CD4-positive, CD25-positive, alpha-beta regulatory T cell (primary cell): Measurements from ENCODE around the gene CBX8. TPM values are rescaled to one million over a fixed set of nuclear protein-coding genes. Genes with fewer than 3 reads are reported as not detected.

Experiments
- ATAC-seq, 2 donors: fragments of 150-1000 bp; cut with Tn5 transposase; one replicate each; pipeline ENCODE4 v1.10.0; 2021; ENCODE audit warnings: low read depth in 2 of 2, moderate number of reproducible peaks in 2 of 2, moderate library complexity in 1 of 2
- DNase-seq, 3 donors: peaks; one replicate each; pipeline versions ENCODE4 v3.0.0 to v3.0.0-alpha.2; 2012 to 2022; ENCODE audit warnings: mixed read lengths in 1 of 3
- H3K27ac ChIP-seq: one replicate; pipeline ENCODE4 v1.7.0; 2013; ENCODE audit warnings: mild to moderate bottlenecking, low read length; ENCODE audit not compliant: insufficient read depth, poor library complexity, severe bottlenecking
- H3K27me3 ChIP-seq: one replicate; pipeline ENCODE4 v1.7.0; 2013; ENCODE audit warnings: low read length; ENCODE audit not compliant: control insufficient read depth, insufficient read depth
- H3K36me3 ChIP-seq: one replicate; pipeline ENCODE4 v1.7.0; 2013; ENCODE audit warnings: mild to moderate bottlenecking, low read length, moderate library complexity; ENCODE audit not compliant: control insufficient read depth, insufficient read depth
- H3K4me1 ChIP-seq: 2 replicates; pipeline ENCODE4 v1.7.0; 2013; ENCODE audit warnings: mild to moderate bottlenecking, low read length; ENCODE audit not compliant: insufficient read depth, control insufficient read depth, poor library complexity, severe bottlenecking
- H3K4me3 ChIP-seq: one replicate; pipeline ENCODE4 v1.7.0; 2013; ENCODE audit warnings: low read depth, mild to moderate bottlenecking, low read length, moderate library complexity
- H3K9me3 ChIP-seq, 2 experiments: 1 replicate in 1 of 2; 2 replicates in 1 of 2; pipeline ENCODE4 v1.7.0; 2013; ENCODE audit warnings: low read length in 2 of 2, mild to moderate bottlenecking in 1 of 2, moderate library complexity in 1 of 2; ENCODE audit not compliant: control insufficient read depth in 2 of 2
- H3K27ac Mint-ChIP-seq, 3 donors: one replicate each; pipeline ENCODE4 v1.8.0; 2020 to 2022; ENCODE audit warnings: mild to moderate bottlenecking in 3 of 3, mixed read lengths in 3 of 3, moderate library complexity in 2 of 3
- H3K27me3 Mint-ChIP-seq: one replicate; pipeline ENCODE4 v1.8.0; 2022; ENCODE audit warnings: mild to moderate bottlenecking, mixed read lengths
- H3K36me3 Mint-ChIP-seq: one replicate; pipeline ENCODE4 v1.8.0; 2020; ENCODE audit warnings: mixed read lengths
- H3K4me1 Mint-ChIP-seq, 4 donors: one replicate each; pipeline ENCODE4 v1.8.0; 2020 to 2022; ENCODE audit warnings: mixed read lengths in 4 of 4, mild to moderate bottlenecking in 1 of 4
- H3K4me3 Mint-ChIP-seq, 4 donors: one replicate each; pipeline ENCODE4 v1.8.0; 2020 to 2022; ENCODE audit warnings: mild to moderate bottlenecking in 4 of 4, mixed read lengths in 4 of 4, moderate library complexity in 3 of 4
- H3K9me3 Mint-ChIP-seq, 7 donors: one replicate each; pipeline ENCODE4 v1.8.0; 2020 to 2022; ENCODE audit warnings: mixed read lengths in 7 of 7, mild to moderate bottlenecking in 3 of 7, moderate library complexity in 2 of 7
- polyA plus RNA-seq, 4 donors: library from polyadenylated mRNA; unstranded; fragments of 300-500 nt; fragmentation: Illumina TruSeq; gene quantifications; one replicate each; pipeline ENCODE4 v1.2.3, GENCODE V29; 2021
- total RNA-seq: library from RNA; stranded (reverse); gene quantifications from one replicate; pipeline ENCODE4 v1.2.3, GENCODE V29; 2022

Gene CBX8
- total and polyA plus RNA-seq, 5 donors from 2014 or later = 0.30 to 3.4 (median 1.3) TPM

- peaks cover 9% of the 10 kb centered on the region for H3K27me3 Mint-ChIP-seq
- no peak for ATAC-seq
- Histone ChIP-seq H3K4me1 (peaks cover 55% of the 10 kb centered on the region), H3K9me3 (no peaks in the 10 kb centered on the region), H3K27me3 (no peaks in the 10 kb centered on the region), H3K27ac (no peak overlapping the region), H3K36me3 (peaks cover 14% of the 10 kb centered on the region), H3K4me3 (no peak overlapping the region)
- H3K36me3 Mint-ChIP-seq = peaks cover 13% of the 10 kb centered on the region
- peak overlapping the region in 2 of 4 donors; percentile 46 to 76 for H3K4me3 Mint-ChIP-seq
- no peak for DNase-seq
- H3K27ac Mint-ChIP-seq = no peak overlapping the region
- H3K9me3 Mint-ChIP-seq = peaks cover 0 to 4% (median 0%) of the 10 kb centered on the region in 7 donors
- peaks cover 5 to 46% (median 13%) of the 10 kb centered on the region in 4 donors for H3K4me1 Mint-ChIP-seq
These were observed 37.1 kb upstream of the CBX8 start for GRCh38 chr17:79833744-79834564.

GRCh38 chr17:79833110-79833450 is 36.2 kb upstream of the CBX8 start:
- H3K36me3 Mint-ChIP-seq = peaks cover 9% of the 10 kb centered on the region
- no peaks in the 10 kb centered on the region for H3K9me3 ChIP-seq
- peaks cover 14% of the 10 kb centered on the region for H3K36me3 ChIP-seq
- peaks cover 0 to 3% (median 0%) of the 10 kb centered on the region in 7 donors for H3K9me3 Mint-ChIP-seq
- no peaks in the 10 kb centered on the region for H3K27me3 ChIP-seq
- H3K4me3 Mint-ChIP-seq = peak overlapping the region; percentile 29 to 76 (median 62)
- H3K27me3 Mint-ChIP-seq = peaks cover 3% of the 10 kb centered on the region
- H3K4me3 ChIP-seq = no peak overlapping the region
- DNase-seq = no peak
- no peak overlapping the region for H3K27ac ChIP-seq
- no peak overlapping the region for H3K27ac Mint-ChIP-seq
- no peak for ATAC-seq
- H3K4me1 ChIP-seq = peaks cover 52% of the 10 kb centered on the region
- H3K4me1 Mint-ChIP-seq = peaks cover 5 to 46% (median 12%) of the 10 kb centered on the region in 4 donors

- H3K36me3 Mint-ChIP-seq = peaks cover 9% of the 10 kb centered on the region
- DNase-seq (no peak), ATAC-seq (no peak)
- H3K27ac ChIP-seq = no peak overlapping the region
- H3K4me1 ChIP-seq = peaks cover 46% of the 10 kb centered on the region
- H3K4me3 Mint-ChIP-seq = peak overlapping the region in 2 of 4 donors; percentile 56 to 76
- peaks cover 4 to 41% (median 10%) of the 10 kb centered on the region in 4 donors for H3K4me1 Mint-ChIP-seq
- H3K4me3 ChIP-seq = no peak overlapping the region
- H3K36me3 ChIP-seq = peaks cover 14% of the 10 kb centered on the region
- no peak overlapping the region for H3K27ac Mint-ChIP-seq
- H3K9me3 ChIP-seq = no peaks in the 10 kb centered on the region
- peaks cover 0 to 2% (median 0%) of the 10 kb centered on the region in 7 donors for H3K9me3 Mint-ChIP-seq
- H3K27me3 ChIP-seq = no peaks in the 10 kb centered on the region
- no peaks in the 10 kb centered on the region for H3K27me3 Mint-ChIP-seq
These were observed 35.6 kb upstream of the CBX8 start for GRCh38 chr17:79832218-79833109.

- no peaks in the 10 kb centered on the region for H3K27me3 ChIP-seq
- no peak overlapping the region for H3K27ac ChIP-seq
- Mint-ChIP-seq H3K4me1 (peaks cover 4 to 36% (median 10%) of the 10 kb centered on the region in 4 donors), H3K27me3 (no peaks in the 10 kb centered on the region), H3K4me3 (peak overlapping the region in 2 of 4 donors; percentile 21 to 64), H3K27ac (no peak overlapping the region), H3K36me3 (peaks cover 9% of the 10 kb centered on the region), H3K9me3 (peaks cover 0 to 2% (median 0%) of the 10 kb centered on the region in 7 donors)
- DNase-seq (no peak), ATAC-seq (no peak)
- no peak overlapping the region for H3K4me3 ChIP-seq
- H3K9me3 ChIP-seq = no peaks in the 10 kb centered on the region
- H3K4me1 ChIP-seq = peaks cover 36% of the 10 kb centered on the region
- H3K36me3 ChIP-seq = peaks cover 14% of the 10 kb centered on the region
These were observed 34.7 kb upstream of the CBX8 start for GRCh38 chr17:79831265-79832217.

GRCh38 chr17:79830763-79831264 is 33.9 kb upstream of the CBX8 start:
- H3K4me3 Mint-ChIP-seq = peak overlapping the region in 3 of 4 donors; percentile 7 to 52 (median 52)

DNA sequence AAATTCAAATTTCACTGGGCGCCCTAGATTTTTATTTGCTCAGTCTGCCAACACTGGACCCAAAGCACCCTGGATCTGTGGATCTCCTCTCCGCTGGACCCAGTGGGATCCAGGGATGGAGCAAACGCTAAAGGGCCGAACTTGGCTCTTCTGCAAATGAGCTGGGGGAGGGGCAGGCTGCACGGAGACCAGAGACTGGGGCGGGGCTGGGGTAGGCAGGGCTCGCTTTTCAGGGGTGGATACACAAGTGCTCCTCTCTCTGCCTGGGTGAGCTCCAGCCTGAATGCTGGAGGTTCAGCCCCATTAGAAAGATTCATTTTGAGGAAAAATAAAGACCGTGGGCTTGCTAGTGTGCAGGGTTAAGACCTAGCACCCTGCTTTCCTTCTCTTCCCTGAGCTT is 33.4 kb upstream of the CBX8 start:
- H3K4me1 ChIP-seq = peaks cover 25% of the 10 kb centered on the region
- ATAC-seq = no peak

More at GRCh38 chr17:79830763-79831264, 33.9 kb upstream of the CBX8 start:
- no peak for DNase-seq
- no peak overlapping the region for H3K27ac ChIP-seq
- peaks cover 29% of the 10 kb centered on the region for H3K4me1 ChIP-seq
- ATAC-seq = no peak
- Mint-ChIP-seq H3K27me3 (no peaks in the 10 kb centered on the region), H3K36me3 (peaks cover 9% of the 10 kb centered on the region), H3K9me3 (peaks cover 0 to 2% (median 0%) of the 10 kb centered on the region in 7 donors), H3K4me1 (peaks cover 4 to 38% (median 13%) of the 10 kb centered on the region in 4 donors), H3K27ac (no peak overlapping the region)
- H3K9me3 ChIP-seq = no peaks in the 10 kb centered on the region
- peaks cover 14% of the 10 kb centered on the region for H3K36me3 ChIP-seq
- H3K27me3 ChIP-seq = no peaks in the 10 kb centered on the region
- no peak overlapping the region for H3K4me3 ChIP-seq

More for the DNA sequence above, 33.4 kb upstream of the CBX8 start:
- H3K27ac Mint-ChIP-seq = no peak overlapping the region
- Histone ChIP-seq H3K36me3 (peaks cover 14% of the 10 kb centered on the region), H3K27ac (no peak overlapping the region), H3K27me3 (no peaks in the 10 kb centered on the region), H3K9me3 (no peaks in the 10 kb centered on the region), H3K4me3 (no peak overlapping the region)
- H3K36me3 Mint-ChIP-seq = peaks cover 9% of the 10 kb centered on the region
- DNase-seq = no peak
- peak overlapping the region in 1 of 4 donors; percentile 52 for H3K4me3 Mint-ChIP-seq
- no peaks in the 10 kb centered on the region for H3K27me3 Mint-ChIP-seq
- H3K9me3 Mint-ChIP-seq = peaks cover 0 to 2% (median 0%) of the 10 kb centered on the region in 7 donors
- H3K4me1 Mint-ChIP-seq = peaks cover 4 to 35% (median 13%) of the 10 kb centered on the region in 4 donors
